Measurements from ENCODE around the gene ARNT2. TPM values are rescaled to one million over a fixed set of nuclear protein-coding genes. Genes with fewer than 3 reads are reported as not detected.

The ARNT2 gene
- total RNA-seq, 1 donor from 2014 or later, result 35.7 TPM

- Mint-ChIP-seq H3K27me3 (ENCODE audit: unreplicated experiment) (peaks cover 2% of the 10 kb centered on the region), H3K4me3 (ENCODE audit: unreplicated experiment) (no peak overlapping the region), H3K9me3 (ENCODE audit: unreplicated experiment) (peaks cover 2% of the 10 kb centered on the region), H3K36me3 (ENCODE audit: unreplicated experiment) (peaks cover 12% of the 10 kb centered on the region), H3K4me1 (ENCODE audit: low read depth, unreplicated experiment) (no peaks in the 10 kb centered on the region), H3K27ac (ENCODE audit: unreplicated experiment) (no peak overlapping the region)
- no peak for DNase-seq
- no peak for TF ChIP-seq CTCF (IDR thresholded peaks at IDR 0.05; ENCODE audit: partially characterized antibody, unreplicated experiment)
Observed at GRCh38 chr15:80596521-80596976, 192.4 kb downstream of the ARNT2 start.

DNA sequence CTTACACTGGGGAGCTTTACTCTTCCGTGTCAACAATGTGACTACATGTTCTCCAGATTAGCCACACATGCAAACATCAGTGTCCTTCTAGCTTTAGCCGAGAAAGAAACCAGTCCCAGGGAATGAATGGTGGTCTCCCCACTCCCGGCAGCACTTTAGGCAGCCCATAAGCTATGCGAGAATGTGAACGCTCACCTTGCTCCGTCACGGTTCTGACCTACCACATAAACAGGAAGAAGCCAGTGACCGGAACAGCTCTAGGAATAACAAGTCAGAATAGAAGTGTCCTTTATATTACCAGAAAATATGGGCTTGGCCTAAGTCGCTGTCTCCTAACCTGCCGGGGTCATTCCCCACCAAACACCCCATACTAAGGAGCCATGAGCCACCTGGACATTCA, 192.9 kb downstream of the ARNT2 start:
- no peak for DNase-seq
- no peak overlapping the region for H3K4me3 Mint-ChIP-seq (ENCODE audit: unreplicated experiment)
- no peak overlapping the region for H3K27ac Mint-ChIP-seq (ENCODE audit: unreplicated experiment)
- peaks cover 2% of the 10 kb centered on the region for H3K27me3 Mint-ChIP-seq (ENCODE audit: unreplicated experiment)
- H3K9me3 Mint-ChIP-seq (ENCODE audit: unreplicated experiment), result peaks cover 2% of the 10 kb centered on the region
- H3K36me3 Mint-ChIP-seq (ENCODE audit: unreplicated experiment), result peaks cover 12% of the 10 kb centered on the region
- TF ChIP-seq CTCF (IDR thresholded peaks at IDR 0.05; ENCODE audit: partially characterized antibody, unreplicated experiment), result no peak
- H3K4me1 Mint-ChIP-seq (ENCODE audit: low read depth, unreplicated experiment), result no peaks in the 10 kb centered on the region

GRCh38 chr15:80599359-80599758, 195.2 kb downstream of the ARNT2 start:
- no peak for TF ChIP-seq CTCF (IDR thresholded peaks at IDR 0.05; ENCODE audit: partially characterized antibody, unreplicated experiment)
- Mint-ChIP-seq H3K9me3 (ENCODE audit: unreplicated experiment) (peaks cover 1% of the 10 kb centered on the region), H3K4me3 (ENCODE audit: unreplicated experiment) (no peak overlapping the region), H3K27me3 (ENCODE audit: unreplicated experiment) (peaks cover 2% of the 10 kb centered on the region), H3K36me3 (ENCODE audit: unreplicated experiment) (peaks cover 4% of the 10 kb centered on the region), H3K27ac (ENCODE audit: unreplicated experiment) (no peak overlapping the region), H3K4me1 (ENCODE audit: low read depth, unreplicated experiment) (no peaks in the 10 kb centered on the region)
- no peak for DNase-seq

GRCh38 chr15:80600626-80601025, 196.4 kb downstream of the ARNT2 start:
- Mint-ChIP-seq H3K36me3 (ENCODE audit: unreplicated experiment) (peaks cover 4% of the 10 kb centered on the region), H3K4me3 (ENCODE audit: unreplicated experiment) (no peak overlapping the region), H3K27ac (ENCODE audit: unreplicated experiment) (no peak overlapping the region), H3K4me1 (ENCODE audit: low read depth, unreplicated experiment) (peaks cover 2% of the 10 kb centered on the region), H3K27me3 (ENCODE audit: unreplicated experiment) (peaks cover 2% of the 10 kb centered on the region), H3K9me3 (ENCODE audit: unreplicated experiment) (no peaks in the 10 kb centered on the region)
- DNase-seq, result no peak
- TF ChIP-seq CTCF (IDR thresholded peaks at IDR 0.05; ENCODE audit: partially characterized antibody, unreplicated experiment), result no peak

GRCh38 chr15:80601256-80601655, 197.1 kb downstream of the ARNT2 start:
- Mint-ChIP-seq H3K9me3 (ENCODE audit: unreplicated experiment) (no peaks in the 10 kb centered on the region), H3K4me3 (ENCODE audit: unreplicated experiment) (no peak overlapping the region), H3K4me1 (ENCODE audit: low read depth, unreplicated experiment) (peaks cover 4% of the 10 kb centered on the region)

More at GRCh38 chr15:80601256-80601655, 197.1 kb downstream of the ARNT2 start:
- Mint-ChIP-seq H3K27ac (ENCODE audit: unreplicated experiment) (no peak overlapping the region), H3K36me3 (ENCODE audit: unreplicated experiment) (peaks cover 4% of the 10 kb centered on the region), H3K27me3 (ENCODE audit: unreplicated experiment) (peaks cover 2% of the 10 kb centered on the region)
- no peak for TF ChIP-seq CTCF (IDR thresholded peaks at IDR 0.05; ENCODE audit: partially characterized antibody, unreplicated experiment)
- DNase-seq, result no peak
